Psoas muscle (tissue), 8 donors: ENCODE results near the gene DNAJB12. TPM values are rescaled to one million over a fixed set of nuclear protein-coding genes. Genes with fewer than 3 reads are reported as not detected.

Experiments used
- ATAC-seq, 4 donors: fragments of 200-7000 bp; cut with Tn5 transposase; one replicate each; pipeline ENCODE4 v1.9.1; 2020; ENCODE audit warnings: moderate library complexity in 3 of 4, mild to moderate bottlenecking in 2 of 4
- DNase-seq, 2 donors: peaks; one replicate each; pipeline ENCODE4 v3.0.0-alpha.2; 2020
- H3K27ac ChIP-seq: fragments of 200-600 bp; one replicate; pipeline ENCODE4 v1.8.0; 2022
- H3K27me3 ChIP-seq, 3 donors: fragments of 200-600 bp in 1 of 3; one replicate each; pipeline versions ENCODE4 v1.6.1 to v1.8.0; 2013 to 2022; ENCODE audit warnings: low read length in 2 of 3, mild to moderate bottlenecking in 2 of 3, moderate library complexity in 1 of 3; ENCODE audit not compliant: insufficient read depth in 3 of 3
- H3K36me3 ChIP-seq, 2 donors: fragments of 200-600 bp in 1 of 2; one replicate each; pipeline versions ENCODE4 v1.6.1 to v1.8.0; 2013 to 2022; ENCODE audit warnings: low read depth in 1 of 2, mild to moderate bottlenecking in 1 of 2, moderate library complexity in 1 of 2; ENCODE audit not compliant: insufficient read depth in 1 of 2
- H3K4me1 ChIP-seq: fragments of 200-600 bp; one replicate; pipeline ENCODE4 v1.8.0; 2022
- H3K4me3 ChIP-seq: fragments of 200-600 bp; one replicate; pipeline ENCODE4 v1.8.0; 2022; ENCODE audit warnings: mild to moderate bottlenecking
- H3K9me3 ChIP-seq: fragments of 200-600 bp; one replicate; pipeline ENCODE4 v1.8.0; 2022
- CTCF ChIP-seq: fragments of 200-600 bp; IDR thresholded peaks from one replicate; pipeline ENCODE4 v1.8.0; 2022; ENCODE audit warnings: antibody characterized with exemption
- WGBS, 3 donors: extraction: QIAGEN DNeasy Blood & Tissue Kit; methylation state at CpG; one replicate each; pipeline versions ENCODE4 v1.1.6 to v1.1.7; 2013; 5-methylcytosine and 5-hydroxymethylcytosine counted together
- intact Hi-C, 2 donors: fragments of 100-400 bp; cut with DNase I; formaldehyde crosslinking; loops; one replicate each; pipeline versions ENCODE4 v1.11.0 to v1.14.2; 2022
- polyA plus RNA-seq, 3 donors: library from polyadenylated mRNA; stranded (reverse); fragments of 200-250 nt; gene quantifications; one replicate each; pipeline ENCODE4 v1.2.3, GENCODE V29; 2013
- total RNA-seq, 4 donors: library from RNA; stranded (reverse); fragmentation: NEBNext Ultra II Directional in 2 of 4; extraction: Animal tissue kit (Norgen Biotek cat#: 25700) in 2 of 4; gene quantifications; one replicate each; pipeline versions ENCODE4 v1.2.1 to v1.2.4, GENCODE V29; 2021 to 2023
- donor health status: healthy with polysubstance abuse.
- donor health status: DM: no; HTN: no; CAD: no; lungs with moderate emphysema.
- donor health status: Bipolar disorder and iron deficiency.
- donor health status: healthy.
- donor health status: DM: yes; HTN: yes; CAD: no.
- donor health status: DM: no; HTN: no; CAD: no.
- donor health status: DM: no; HTN: no; CAD: no.
- donor health status: DM: yes; HTN: yes; CAD: no.

The DNAJB12 gene
- total and polyA plus RNA-seq, 7 donors, result 22.1 to 38.7 (median 24.9) TPM

DNA sequence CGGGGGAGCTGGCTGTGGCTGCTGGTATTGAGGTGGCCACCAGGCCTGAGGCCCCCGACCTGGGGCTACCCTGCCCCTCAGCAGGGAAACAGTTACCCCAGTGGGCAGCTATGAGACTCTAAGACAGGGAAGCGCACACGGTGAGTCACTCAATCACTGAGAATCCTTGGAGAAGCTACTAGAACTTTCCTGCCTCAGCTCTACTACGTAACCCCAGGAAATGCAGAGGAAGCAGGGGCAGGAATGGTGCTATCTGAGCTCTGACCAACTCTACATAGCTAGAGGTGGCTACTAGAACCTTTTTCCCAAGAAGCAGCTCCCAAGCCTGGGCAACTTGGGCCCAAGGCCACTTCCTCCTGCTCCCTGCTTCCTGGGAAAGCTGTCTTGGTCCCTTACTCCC, 11.8 kb downstream of the DNAJB12 start:
- DNase-seq (no peak), ATAC-seq (no peak)
- Histone ChIP-seq H3K9me3 (no peaks in the 10 kb centered on the region), H3K36me3 (peaks cover 0 to 75% of the 10 kb centered on the region in 2 donors), H3K27ac (no peak overlapping the region), H3K27me3 (no peaks in the 10 kb centered on the region), H3K4me1 (peaks cover 8% of the 10 kb centered on the region), H3K4me3 (no peak overlapping the region)
- WGBS, 3 donors, result 89 to 95% (median 94%) methylated on average over 5 of the region's 5 CpGs
- no peak for TF ChIP-seq CTCF
- intact Hi-C loops, result loop anchor here in 1 of 2 donors (10.0 kb wide), 1 partner anchor 1028 kb away; the partner anchor contains the start of gene SLC29A3

DNA sequence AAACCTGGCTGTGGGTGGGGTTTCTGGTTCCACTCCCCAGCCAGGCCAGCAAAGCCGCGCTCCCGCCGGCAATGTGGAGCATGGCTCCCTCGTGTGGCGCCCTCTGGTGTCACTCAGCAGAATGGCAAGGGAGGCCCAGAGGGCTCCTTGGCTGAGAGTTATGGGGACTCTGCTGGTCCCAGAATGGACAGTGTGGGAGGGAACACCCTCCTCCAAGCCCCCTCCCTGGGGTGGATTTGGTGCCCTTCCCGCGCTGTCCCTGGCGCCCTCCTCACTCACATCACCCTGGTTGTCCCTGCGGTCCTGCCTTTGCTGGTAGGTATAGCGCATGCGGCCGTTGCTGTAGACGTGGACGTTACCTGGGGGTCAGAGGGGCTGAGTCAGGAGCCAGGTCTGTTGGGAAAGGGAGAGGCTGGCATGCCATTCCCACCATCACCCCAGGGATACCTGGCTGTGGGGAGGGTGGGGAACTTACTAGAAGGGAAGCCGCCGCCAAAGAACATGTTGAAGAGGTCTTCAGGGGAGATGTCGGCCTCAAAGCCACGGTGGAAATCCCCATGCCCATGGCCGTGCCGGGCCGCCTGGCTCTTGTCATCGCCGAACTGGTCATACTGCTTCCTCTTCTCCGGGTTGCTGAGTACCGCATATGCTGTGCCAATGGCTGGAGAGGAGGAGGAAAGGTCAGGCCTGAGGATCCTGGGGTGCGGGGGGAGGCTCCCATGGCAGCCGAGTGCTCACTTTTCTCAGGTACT, 14.0 kb downstream of the DNAJB12 start:
- peak; percentile 89 for TF ChIP-seq CTCF
- peak; percentile 40 to 70 (median 51) for ATAC-seq
- peaks cover 24% of the 10 kb centered on the region for H3K4me1 ChIP-seq
- no peaks in the 10 kb centered on the region for H3K9me3 ChIP-seq
- 70 to 74% (median 71%) methylated on average over 26 to 28 of the region's 28 CpGs for WGBS, 3 donors
- no peaks in the 10 kb centered on the region for H3K27me3 ChIP-seq
- H3K4me3 ChIP-seq, result no peak overlapping the region
- peaks cover 0 to 80% of the 10 kb centered on the region in 2 donors for H3K36me3 ChIP-seq
- intact Hi-C loops, result loop anchor here in 1 of 2 donors (10.0 kb wide), 1 partner anchor 1026 kb away; the partner anchor contains the start of gene SLC29A3
- peak; percentile 76 to 87 for DNase-seq
- no peak overlapping the region for H3K27ac ChIP-seq

GRCh38 chr10:72338180-72338579, 16.5 kb downstream of the DNAJB12 start:
- peaks cover 49% of the 10 kb centered on the region for H3K4me1 ChIP-seq
- no peak overlapping the region for H3K4me3 ChIP-seq
- no peak for TF ChIP-seq CTCF
- DNase-seq (no peak), ATAC-seq (no peak)
- H3K27me3 ChIP-seq, result no peaks in the 10 kb centered on the region
- WGBS, 3 donors, result 79 to 90% (median 86%) methylated on average over 7 of the region's 7 CpGs
- H3K9me3 ChIP-seq, result no peaks in the 10 kb centered on the region
- no peak overlapping the region for H3K27ac ChIP-seq
- intact Hi-C loops, result loop anchor here (5.0 to 10.0 kb wide), 3 partner anchors 211 to 383 kb away; no protein-coding TSS in a partner anchor
- peaks cover 0 to 68% of the 10 kb centered on the region in 2 donors for H3K36me3 ChIP-seq

GRCh38 chr10:72337722-72338121, 17.0 kb downstream of the DNAJB12 start:
- no peak overlapping the region for H3K4me3 ChIP-seq
- no peak for DNase-seq
- no peak overlapping the region for H3K27ac ChIP-seq
- WGBS, 3 donors, result 82 to 86% (median 83%) methylated on average over 9 of the region's 9 CpGs
- H3K27me3 ChIP-seq, result no peaks in the 10 kb centered on the region
- peaks cover 0 to 63% of the 10 kb centered on the region in 2 donors for H3K36me3 ChIP-seq
- no peak for TF ChIP-seq CTCF
- intact Hi-C loops, result loop anchor here (2.0 to 10.0 kb wide), 5 partner anchors 205 to 383 kb away; no protein-coding TSS in a partner anchor
- H3K4me1 ChIP-seq, result peaks cover 50% of the 10 kb centered on the region
- ATAC-seq, result no peak
- H3K9me3 ChIP-seq, result no peaks in the 10 kb centered on the region
